AG10803 (cell line): ENCODE data around the gene FBXL14.

Source experiments
- DNase-seq: peaks from one replicate; pipeline ENCODE4 v3.0.0; 2010; ENCODE audit warnings: low read depth
- H3K4me3 ChIP-seq: 2 replicates; pipeline ENCODE4 v1.5.1; 2011; ENCODE audit warnings: mild to moderate bottlenecking, low read length, control low read depth
- TF ChIP-seq, protein P1 (sequence below): conservative IDR thresholded peaks from 2 replicates; pipeline ENCODE4 v1.5.1; 2011; ENCODE audit warnings: mild to moderate bottlenecking, low read length, control low read depth, inconsistent platforms

Gene FBXL14

DNA sequence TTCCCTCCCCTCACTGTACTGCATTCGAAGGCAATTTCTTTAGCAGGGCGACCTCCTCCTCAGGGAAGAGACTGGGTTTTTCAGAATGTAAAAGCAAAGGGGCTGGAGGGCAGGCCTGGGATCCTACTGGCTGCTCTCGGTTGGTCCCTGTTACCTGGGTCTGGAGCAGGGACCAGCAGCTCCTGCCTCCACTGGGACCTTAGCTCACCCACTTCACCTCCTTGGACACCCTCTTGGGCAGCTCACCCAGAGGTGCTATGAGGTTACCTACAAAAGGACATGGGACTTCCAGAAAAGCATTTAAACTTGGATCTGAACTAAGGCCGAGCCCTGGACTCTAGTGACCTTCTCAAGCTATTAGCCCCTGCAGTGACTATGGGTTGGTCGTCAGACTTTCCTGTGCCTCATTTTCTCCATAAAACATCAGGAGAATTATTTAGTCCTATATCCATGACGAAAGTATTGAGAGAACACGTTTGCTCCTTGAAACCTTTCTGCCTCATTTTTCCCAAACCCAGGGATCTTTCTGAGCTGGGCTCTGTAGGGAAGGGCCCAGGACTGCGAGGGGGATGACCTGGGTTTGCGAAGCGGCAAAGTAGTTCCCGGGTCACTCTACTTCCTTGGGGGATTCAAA is 65.0 kb downstream of the FBXL14 start:
- DNase-seq, result no peak
- TF ChIP-seq, protein P1, sequence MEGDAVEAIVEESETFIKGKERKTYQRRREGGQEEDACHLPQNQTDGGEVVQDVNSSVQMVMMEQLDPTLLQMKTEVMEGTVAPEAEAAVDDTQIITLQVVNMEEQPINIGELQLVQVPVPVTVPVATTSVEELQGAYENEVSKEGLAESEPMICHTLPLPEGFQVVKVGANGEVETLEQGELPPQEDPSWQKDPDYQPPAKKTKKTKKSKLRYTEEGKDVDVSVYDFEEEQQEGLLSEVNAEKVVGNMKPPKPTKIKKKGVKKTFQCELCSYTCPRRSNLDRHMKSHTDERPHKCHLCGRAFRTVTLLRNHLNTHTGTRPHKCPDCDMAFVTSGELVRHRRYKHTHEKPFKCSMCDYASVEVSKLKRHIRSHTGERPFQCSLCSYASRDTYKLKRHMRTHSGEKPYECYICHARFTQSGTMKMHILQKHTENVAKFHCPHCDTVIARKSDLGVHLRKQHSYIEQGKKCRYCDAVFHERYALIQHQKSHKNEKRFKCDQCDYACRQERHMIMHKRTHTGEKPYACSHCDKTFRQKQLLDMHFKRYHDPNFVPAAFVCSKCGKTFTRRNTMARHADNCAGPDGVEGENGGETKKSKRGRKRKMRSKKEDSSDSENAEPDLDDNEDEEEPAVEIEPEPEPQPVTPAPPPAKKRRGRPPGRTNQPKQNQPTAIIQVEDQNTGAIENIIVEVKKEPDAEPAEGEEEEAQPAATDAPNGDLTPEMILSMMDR, result no peak
- peak overlapping the region; percentile 75 for H3K4me3 ChIP-seq

DNA sequence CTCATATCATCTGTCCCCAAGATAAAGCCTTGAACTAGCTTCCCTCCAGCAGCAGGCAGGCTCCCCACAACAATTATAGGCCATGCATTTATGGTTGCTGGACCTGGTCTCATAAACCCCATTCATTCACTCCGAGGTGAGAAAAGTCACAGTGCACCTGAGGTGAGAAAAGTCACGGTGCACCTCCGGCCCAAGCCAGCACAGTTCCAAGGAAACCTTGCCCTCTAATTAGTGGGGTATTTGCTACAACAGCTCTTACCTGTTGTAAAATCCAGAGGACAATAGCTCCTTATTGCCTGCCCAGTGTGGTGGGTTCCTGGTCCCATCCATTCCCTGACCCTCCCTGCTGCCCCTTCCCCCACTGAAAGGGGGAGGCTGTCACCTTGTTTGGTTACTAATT is 65.6 kb downstream of the FBXL14 start:
- TF ChIP-seq, protein P1, result no peak
- peak overlapping the region; percentile 15 for H3K4me3 ChIP-seq
- DNase-seq, result no peak

DNA sequence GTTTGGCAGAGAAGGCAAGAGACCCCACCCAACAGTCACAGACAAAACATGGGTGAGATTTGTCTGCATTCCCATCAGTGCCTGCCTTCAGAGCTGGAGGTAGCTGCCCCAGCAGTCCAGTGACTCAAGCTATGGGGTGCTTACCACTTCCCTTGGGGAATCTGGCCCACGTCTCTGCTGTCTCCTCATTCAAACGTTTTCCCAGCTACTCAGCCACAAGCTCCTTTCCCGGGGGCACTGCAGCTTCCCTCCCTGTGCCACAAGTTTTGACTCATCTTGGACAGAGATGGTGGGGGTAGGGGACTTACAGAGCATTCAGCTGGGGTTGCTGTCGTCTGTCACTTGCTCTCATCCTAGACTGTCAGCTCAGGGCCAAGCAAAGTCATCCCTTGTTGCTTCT is 66.6 kb downstream of the FBXL14 start:
- peak; percentile 90 for DNase-seq
- H3K4me3 ChIP-seq, result peak overlapping the region; percentile 20; the same call in 1 of the 2 replicates

DNA sequence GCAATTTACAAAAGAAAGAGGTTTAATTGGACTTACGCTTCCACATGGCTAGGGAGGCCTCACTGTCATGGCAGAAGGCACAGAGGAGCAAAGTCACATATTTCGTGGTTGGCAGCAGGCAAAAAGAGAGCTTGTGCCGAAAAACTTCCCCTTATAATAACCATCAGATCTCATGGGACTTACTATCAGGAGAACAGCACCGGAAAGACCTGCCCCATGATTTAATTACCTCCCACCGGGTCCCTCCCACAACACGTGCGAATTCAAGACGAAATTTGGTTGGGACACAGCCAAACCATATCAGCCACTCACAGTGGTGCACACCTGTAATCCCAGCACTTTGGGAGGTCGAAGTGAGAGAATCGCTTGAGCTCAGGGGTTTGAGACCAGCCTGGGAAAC is 68.5 kb downstream of the FBXL14 start:
- TF ChIP-seq, protein P1, result no peak
- no peak for DNase-seq
- no peak overlapping the region for H3K4me3 ChIP-seq

More for the DNA sequence above, 66.6 kb downstream of the FBXL14 start:
- TF ChIP-seq, protein P1, result no peak

DNA sequence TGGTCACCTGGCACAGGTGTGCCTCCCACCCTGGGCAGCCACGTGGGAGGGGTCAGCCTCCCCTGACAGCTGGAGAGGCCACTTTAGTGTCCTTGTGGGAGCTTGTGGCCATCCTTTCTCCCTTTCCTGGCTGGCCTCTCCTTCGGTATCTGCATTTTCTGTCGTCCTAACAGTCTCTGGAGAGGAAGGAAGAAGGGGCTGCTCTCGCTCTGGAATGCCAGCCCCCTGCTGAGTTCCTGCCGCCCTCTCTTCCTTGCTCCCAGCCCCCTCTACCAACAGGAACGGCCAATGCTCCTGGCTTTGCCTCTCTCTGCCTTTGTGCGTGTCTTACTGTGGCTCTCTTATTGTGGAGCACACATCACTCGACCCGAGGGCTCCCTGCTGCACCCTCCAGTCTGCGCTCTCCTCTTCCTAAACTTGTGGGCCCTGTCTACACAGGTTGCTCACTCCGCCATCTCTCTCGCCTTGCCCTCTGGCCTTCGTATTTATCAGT is 70.8 kb downstream of the FBXL14 start:
- no peak for DNase-seq
- TF ChIP-seq, protein P1, result no peak
- no peak overlapping the region for H3K4me3 ChIP-seq

DNA sequence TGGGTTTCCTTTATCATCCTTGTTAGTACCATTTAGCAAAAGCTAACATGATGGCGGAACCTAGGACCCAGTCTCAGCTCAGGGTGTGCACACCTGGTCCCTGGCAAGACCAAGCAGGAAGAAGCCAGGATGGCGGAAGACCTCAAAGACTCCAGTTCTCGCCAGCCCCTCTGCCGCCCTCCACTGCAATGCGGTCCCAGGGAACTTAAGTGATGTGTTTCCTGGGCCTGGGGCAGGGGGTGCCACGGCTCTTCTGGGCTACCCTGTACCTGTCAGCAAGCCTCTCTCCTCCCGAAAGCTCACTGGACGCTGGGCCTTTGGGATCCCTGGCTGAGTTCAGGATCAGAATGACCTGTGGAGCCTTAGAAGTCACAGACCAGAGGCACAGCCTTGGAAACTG is 71.3 kb downstream of the FBXL14 start:
- no peak overlapping the region for H3K4me3 ChIP-seq
- DNase-seq, result no peak
- TF ChIP-seq, protein P1, result no peak

DNA sequence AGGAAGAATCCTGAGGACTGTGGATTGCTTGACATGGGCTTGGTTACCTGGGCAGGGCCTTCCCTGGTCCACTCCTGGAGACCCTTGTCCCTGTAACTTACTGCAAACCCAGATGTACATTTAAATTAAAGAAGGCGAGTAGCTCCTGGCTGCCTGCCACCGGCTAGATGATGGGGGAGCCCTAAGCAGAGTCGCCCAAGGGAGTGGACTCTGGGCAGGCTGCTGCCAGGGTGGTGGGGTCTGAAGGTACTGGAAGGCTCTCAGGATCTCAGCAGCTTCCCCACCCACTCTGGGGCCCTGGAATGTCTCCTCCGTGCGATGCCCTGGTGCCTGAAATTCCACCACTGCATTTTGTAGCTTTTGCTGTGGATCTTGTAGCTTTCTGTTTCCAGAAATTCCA is 74.7 kb downstream of the FBXL14 start:
- H3K4me3 ChIP-seq, result no peak overlapping the region
- TF ChIP-seq, protein P1, result no peak
- no peak for DNase-seq
